HG03135 (cell line): Measurements from ENCODE around the gene BCL2L14.

Source experiments
- ATAC-seq: cut with Tn5 transposase; IDR thresholded peaks from one replicate; pipeline ENCODE4 v1.9.1; 2021; ENCODE audit warnings: mild to moderate bottlenecking, moderate library complexity; ENCODE audit not compliant: unreplicated experiment

Gene BCL2L14

DNA sequence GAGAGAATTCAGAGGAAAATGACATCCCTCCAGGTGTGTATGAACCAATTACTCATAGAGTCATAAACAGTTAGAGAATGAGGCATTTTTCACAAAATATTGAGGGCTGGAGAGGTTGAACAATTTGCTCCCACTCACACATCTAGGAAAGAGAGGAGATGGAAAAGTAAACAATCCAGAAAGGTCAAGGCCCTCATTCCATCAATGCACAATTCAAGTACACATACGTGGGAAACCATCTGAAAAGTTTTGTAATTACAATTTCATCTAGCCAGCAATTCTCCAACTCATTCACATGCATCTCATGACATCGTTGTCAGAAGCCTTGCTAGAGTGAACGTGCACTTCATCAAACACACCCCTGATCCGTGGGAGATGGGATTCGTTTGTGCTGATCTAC, 15.7 kb upstream of the BCL2L14 start:
- no peak for ATAC-seq

DNA sequence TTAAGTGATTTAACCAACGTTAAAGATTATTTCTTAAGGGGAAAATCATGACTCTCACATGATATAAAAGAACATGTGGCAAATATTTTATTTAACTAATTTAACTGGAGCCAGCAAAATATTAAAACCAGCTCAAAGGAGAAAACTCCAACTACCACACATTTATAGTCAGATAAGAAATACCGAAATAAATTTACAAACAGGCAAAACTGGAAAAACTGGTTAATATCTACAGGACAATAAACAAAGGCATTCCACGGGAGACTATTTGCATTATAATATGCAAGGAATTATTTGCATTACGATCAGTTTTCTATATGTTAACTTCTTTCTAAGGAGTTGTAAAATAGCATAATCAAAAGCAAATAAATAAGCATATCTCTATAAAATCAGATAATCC, 13.8 kb upstream of the BCL2L14 start:
- ATAC-seq = no peak

DNA sequence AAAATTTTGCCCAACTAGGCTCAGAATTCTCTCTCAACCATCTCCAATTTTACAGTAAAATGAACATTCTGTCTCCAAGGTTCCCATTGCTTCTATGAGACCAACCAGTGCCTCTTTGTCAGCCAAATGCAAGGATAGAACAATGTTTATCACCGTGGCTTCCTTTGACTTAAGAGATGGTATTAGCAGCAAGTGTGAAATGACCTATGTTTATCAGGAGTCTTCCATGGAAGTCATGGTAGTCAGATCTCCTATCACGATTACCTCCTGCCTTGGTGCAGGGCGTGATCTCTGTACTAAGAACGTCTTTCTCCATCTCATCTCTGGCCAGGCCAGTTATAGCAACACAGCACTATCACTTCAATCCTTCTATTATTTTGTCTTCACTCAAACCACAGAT, 6.1 kb upstream of the BCL2L14 start:
- no peak for ATAC-seq

DNA sequence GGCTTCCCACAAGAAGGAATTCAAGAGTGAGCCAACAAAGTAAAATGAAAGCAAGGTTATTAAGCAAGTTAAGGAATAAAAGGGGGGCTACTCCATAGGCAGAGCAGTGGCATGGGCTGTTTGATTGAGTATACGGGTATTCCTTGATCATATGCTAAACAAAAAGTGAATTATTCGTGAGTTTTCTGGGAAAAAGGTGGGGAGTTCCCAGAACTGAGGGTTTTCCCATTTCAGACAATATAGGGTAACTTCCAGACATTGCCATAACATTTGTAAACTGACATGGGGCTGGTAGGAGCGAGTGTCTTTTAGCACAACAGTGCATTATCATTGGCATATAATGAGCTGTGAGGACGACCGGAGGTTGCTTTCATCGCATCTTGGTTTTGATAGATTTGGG, 2.0 kb upstream of the BCL2L14 start:
- no peak for ATAC-seq

DNA sequence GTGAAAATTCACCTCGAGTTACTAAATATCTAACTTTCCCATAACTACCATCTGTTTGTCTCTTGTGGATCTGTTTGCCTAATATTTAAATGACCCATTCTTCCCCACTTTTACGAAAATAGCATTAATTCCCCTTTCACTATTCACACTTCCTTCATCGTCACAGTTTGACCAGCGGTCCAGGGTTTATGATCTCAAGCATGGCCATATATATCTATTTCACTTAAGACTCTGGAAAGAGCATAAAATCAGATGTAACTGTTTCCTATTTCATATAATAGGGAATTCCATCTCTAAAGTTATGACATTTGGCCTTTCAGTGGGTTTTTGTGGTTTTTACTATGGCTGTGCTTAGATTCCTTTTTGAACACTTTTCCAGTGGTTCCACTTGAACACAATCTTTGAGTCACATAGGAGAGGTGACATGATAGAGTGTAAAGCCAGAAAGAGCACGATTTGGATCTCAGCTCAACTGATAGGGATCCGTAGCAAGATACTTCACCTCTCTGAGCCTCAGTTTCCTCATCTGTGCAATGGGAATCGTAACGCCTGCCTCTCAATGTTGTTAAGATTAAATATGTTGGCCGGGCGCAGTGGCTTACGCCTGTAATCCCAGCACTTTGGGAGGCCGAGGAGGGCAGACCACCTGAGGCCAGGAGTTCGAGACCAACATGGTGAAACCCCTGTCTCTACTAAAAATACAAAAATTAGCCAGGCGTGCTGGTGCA, 754 bp upstream of the BCL2L14 start:
- no peak for ATAC-seq

DNA sequence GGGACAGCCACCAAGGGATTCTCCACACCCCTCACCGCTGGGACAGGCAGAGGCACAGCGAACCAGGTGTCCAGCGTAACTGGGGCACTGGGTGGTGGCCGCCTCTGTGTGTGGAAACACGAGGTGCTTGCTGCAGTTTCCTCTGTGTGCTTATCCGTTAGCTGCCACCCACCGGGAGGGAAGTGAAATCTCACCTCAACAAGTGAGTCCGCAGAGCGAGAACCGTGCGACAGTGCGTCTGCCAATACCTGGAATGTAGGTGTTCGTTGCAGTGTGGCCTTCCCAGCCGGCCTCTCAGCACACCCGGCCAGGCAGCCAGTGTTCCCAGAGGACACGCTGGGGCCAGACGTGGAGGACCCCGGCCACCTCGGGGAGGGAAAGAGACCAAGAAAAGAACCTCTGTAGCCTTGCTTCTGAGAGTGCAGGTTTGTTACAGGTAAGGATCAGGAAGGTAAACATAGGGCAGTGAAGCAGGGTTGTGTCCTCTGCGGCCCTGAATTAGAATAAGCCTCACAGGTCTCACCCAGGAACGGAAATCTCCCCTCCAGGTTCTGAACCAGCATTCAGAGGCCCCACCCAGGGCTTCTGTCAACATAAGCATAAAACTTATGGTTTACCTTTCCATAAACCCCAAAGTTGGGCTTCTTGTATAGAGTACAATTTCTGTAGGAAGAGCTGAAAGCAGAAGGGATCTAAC, 1.5 kb downstream of the BCL2L14 start:
- no peak for ATAC-seq

DNA sequence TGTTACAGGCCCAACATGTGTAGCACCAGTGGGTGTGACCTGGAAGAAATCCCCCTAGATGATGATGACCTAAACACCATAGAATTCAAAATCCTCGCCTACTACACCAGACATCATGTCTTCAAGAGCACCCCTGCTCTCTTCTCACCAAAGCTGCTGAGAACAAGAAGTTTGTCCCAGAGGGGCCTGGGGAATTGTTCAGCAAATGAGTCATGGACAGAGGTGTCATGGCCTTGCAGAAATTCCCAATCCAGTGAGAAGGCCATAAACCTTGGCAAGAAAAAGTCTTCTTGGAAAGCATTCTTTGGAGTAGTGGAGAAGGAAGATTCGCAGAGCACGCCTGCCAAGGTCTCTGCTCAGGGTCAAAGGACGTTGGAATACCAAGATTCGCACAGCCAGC, 8.6 kb downstream of the BCL2L14 start:
- no peak for ATAC-seq

DNA sequence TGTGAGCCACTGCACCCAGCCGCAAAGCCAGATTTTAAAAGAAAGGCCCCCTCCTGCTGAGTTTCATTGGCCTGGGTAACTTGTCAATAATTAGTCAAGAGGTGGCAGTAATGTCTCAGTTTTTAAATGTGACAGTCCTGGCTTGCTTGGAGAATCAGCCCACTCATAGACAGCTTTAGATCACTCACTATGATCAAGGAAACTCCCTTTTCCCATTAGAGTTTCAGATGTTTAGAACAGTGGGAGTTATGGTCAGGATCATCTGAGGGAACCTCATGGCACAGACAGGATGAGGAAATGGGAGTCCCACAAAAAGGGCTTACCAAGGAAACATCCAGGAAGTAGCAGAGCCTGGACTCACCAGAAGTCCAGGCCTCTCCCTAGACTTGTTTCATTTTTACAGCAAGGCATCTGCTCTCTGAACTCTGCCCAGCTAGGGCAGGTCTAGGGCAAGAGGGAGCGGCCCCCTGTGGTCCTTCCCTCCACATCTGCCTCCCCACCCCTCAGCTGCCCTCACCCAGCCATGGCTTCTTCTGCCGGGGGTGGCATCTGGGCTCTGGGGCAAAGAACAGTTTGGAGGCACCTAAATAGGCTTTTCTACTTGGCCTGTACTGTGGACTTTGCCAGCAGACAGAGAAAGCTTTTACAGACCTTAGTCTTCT, 11.2 kb downstream of the BCL2L14 start:
- ATAC-seq = peak; percentile 70

DNA sequence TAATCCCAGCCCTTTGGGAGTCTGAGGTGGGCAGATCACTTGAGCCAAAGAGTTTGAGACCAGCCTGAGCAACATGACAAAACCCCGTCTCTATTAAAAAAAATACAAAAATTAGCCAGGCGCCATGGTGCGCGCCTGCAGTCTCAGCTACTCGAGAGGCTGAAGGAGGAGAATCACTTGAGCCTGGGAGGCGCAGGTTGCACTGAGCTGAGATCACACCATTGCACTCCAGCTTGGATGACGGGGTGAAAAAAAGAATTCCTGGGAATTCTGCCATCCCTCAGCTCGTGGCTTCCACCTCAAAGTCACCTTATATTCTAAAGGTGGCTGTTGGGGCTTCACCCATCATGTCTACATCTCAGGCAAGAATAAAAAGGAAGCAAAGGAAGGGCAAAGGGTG, 12.9 kb downstream of the BCL2L14 start:
- ATAC-seq = no peak

DNA sequence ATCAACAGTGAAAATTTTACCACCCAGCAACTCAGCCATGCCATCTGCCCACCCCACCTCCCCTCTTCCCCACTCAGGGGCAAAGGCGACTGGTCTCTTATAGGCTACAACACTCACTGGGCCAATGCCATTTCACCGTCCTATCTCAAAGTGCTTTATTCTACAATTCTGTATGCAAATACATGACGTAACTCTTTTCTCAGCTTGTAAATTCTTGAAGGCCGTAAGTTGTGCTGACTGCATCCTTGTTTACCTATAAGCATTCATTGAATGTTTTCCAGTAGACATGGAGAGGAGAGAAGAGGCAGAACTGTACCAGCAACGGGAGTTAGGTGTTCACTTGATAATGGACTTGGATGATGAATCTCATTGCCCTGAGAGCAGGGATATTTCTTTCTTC, 15.6 kb downstream of the BCL2L14 start:
- ATAC-seq = no peak

DNA sequence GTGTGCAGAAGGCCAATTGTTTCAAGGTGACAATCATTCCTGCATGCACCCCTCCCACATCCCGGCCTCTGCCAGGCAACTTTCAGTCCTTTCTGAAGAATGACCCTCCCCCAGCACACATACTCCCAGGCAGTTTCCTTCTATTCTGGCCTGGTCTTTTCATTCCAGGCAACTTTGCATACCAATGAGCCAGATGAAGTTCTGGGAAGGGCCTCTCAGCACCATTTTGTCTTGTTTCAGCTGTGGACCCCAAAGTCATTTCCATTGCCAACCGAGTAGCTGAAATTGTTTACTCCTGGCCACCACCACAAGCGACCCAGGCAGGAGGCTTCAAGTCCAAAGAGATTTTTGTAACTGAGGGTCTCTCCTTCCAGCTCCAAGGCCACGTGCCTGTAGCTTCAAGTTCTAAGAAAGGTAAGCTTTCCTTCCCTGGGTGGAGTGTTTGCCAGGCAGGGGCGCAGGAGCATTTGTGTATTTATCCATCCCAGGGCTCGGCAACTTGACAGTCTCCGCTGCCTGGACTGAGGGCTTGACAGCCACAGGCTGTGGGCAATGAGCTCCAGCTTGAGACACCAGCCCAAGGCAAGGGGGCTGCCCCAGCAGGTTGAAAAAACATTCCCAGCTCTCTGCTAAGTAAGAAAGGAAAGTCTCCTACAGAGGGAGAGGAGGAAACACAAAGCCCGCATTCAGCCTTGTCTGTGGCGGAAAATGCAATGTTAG, 16.4 kb downstream of the BCL2L14 start:
- ATAC-seq = no peak

DNA sequence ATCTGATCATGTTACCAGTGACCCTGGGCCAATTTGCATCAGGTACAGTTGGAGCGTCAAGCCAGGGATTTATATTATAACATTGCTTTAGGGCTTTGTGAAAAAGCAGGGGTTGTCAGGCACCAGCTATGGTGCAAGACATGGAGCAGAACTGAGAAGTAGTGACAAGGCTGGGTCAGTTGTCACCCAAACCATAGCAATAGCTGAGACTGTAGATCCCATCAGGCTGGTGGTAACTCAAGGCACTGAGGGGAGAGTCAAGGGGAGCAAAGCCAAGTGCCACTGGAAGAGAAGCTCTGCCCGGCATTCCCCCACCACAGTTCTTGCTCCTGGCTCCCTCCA, 16.9 kb downstream of the BCL2L14 start:
- ATAC-seq = no peak

DNA sequence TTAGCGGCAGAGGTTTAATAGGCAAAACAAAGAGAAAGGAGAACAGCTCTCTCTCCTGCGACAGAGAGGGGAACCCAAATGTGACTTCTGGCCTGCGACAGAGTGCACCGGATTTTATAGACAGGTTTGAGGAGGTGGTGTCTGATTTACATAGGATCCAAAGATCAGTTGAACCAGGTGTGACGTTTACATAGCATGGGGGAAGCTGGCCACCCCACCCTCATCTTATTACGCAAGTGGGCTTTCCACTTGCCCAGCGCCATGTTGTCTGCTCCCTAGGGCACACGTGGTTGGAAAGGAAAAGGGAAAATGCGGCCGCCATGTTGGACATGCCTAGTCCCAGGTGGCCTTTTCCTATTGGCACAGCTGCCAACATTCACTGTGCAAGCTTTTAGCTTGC, 17.4 kb downstream of the BCL2L14 start:
- ATAC-seq = no peak

DNA sequence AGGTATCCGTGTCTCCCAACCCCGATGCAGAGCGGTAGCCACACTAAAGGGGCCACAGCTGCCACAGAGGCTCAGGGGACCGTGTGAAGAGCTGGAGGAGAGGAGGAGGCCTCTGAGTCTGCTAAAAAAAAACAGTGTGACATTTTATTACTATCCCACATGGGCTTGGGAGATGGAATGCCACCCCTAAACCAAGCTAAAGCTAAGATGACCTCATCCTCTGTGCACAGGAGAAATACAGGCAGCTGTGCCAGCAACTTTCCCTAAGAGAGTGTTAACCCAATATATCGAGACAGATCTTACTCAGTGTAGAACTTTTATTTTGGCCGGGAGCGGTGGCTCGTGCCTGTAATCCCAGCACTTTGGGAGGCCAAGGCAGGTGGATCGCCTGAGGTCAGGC, 18.0 kb downstream of the BCL2L14 start:
- no peak for ATAC-seq

DNA sequence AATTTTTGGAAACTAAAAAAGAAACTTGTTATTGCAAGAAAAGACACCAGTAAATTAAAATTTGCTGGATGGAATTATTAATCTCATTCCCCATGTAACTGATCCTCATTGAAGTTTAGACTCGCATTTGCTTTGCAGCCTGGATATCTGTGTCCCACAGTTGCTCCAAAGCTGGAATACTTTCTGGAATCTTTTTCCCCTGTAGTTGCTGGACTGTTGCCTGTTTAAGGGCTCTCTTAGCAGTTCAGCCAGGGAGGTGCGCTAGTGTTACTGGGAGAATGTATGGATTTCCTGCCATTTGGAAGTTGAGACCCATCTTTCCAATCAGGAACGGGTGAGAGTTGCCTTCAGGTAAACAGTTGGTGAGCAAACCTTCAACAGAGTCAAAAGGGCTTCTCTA, 20.3 kb downstream of the BCL2L14 start:
- ATAC-seq = no peak

DNA sequence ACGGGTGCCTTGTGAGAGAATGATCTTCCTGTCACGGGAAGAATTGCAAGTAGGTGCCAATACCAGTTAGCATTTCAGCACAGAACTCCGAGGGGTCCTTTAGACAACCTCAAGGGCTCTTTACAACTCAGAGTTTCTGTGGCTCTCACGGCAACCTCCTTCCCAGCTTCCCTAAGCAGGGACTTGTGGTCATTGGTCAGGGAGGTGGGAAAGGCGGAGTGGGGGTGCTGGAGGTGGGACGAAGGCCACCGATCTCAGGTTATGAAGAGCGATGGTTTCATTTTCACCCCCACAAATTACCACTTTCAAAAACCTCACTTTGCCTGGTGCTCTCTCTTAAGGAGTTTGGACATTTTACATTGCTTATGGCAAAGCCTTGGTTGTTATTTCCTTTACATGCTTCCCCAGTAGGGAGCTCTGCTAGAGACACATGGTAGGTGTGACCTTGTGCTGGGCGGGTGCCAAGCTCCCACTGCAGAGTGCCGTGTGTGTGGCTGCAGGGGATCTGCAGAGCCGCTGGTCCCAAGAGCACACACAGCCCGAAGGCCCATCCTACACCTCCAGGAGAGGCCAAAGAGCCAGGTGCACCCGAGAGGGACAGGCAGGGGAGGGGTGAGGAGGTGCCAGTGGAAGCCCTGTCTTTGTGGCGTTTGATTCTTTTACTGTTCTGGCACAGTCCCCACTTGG, 21.4 kb downstream of the BCL2L14 start:
- no peak for ATAC-seq

DNA sequence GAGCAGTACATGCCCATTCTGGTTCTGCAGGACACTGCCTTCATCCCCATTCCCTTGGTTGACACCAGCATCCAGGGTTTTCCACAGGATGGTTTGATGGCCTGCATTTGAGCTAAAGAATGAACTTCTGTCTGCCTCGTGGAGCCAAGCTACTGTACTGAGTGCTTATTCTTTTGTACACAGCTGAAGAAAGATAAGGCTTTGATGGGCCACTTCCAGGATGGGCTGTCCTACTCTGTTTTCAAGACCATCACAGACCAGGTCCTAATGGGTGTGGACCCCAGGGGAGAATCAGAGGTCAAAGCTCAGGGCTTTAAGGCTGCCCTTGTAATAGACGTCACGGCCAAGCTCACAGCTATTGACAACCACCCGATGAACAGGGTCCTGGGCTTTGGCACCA, 23.7 kb downstream of the BCL2L14 start:
- no peak for ATAC-seq

DNA sequence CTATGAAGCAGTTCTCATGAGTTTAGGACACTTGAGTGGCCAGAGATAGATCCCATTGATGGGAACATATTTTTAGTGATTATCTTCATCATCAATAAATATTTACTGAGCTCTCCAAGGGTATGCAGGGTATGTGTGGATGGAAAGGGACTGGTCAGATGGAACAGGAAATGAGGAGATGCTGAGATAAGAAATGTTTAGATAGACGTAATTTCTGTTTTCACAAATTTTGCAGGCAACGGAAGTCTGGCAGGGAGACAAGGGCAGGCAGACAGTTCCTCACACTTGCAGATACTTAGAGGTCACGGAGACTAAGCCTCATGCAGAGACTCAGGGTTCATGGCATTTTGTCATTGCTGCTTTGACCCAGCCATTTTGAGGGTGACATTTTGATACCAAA, 24.3 kb downstream of the BCL2L14 start:
- no peak for ATAC-seq

DNA sequence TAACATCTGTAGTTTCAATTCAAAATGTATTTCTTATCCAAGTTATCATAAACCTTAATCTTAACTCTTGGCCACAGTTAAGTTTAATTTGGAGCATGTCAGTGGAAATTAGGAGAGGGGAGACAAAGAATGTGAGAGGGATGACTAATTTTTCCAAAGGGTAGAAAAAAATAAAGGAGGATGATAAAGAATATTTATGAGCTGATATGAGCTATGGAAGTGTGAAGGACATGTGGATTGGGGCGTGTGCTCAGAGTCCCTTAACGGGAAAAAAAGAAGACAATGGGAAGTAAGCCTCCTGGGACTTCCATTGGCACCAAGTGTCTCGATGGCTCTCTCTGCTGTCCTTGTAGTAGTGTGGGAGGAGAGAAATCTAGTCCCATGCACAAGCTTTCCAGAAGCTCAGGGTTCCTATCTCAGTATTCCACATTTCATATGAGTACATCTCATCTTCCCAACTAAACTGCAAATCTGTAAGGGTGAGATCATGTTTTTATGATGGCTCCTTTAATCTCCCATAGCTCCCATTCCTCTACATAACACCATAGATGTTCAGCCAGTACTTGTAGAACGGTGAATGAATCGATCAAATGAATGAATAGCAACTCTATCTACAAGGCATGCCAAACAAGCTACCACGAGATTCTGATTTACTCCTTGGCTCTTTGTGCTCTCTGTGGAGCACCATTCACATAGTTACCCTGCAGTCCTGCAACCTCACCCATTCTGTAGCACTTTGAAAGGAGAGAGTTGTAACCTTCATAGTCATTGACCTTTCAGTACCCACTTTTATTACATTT, 27.4 kb downstream of the BCL2L14 start:
- ATAC-seq = no peak

DNA sequence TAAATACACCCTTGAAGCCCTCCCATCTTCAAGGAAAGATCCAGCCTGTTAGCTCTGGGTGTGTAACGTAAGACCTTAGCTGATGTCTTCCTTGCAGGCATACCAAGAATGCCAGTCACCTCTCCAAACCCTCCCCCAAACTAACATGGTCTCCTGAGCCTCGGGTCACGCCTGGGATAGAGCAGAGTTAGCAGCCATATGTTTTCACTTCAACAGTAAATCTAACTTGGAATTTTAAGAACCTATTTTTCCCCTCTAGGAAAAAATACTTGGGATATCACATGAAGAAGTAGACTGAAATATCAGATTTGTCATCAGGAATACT, 27.9 kb downstream of the BCL2L14 start:
- ATAC-seq = no peak

DNA sequence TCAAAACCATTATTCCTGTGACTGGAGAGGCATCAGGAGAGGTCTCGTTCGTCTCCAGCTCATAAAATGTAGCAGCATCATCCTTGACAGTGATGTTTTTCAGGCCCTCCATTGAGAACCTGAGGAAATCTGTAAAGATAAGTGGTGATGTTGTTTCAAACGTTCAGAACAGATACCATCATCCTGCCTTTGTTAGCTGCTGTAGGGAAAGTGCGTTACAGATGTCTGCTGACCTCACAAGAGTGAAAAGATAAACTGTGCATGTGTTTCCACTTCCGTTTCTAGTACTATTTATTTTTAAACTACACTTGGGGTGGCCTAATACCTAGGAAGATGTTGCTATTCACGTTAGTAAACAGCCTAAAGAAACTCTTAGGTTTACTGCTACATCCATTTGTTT, 28.4 kb downstream of the BCL2L14 start:
- no peak for ATAC-seq
